ENCODE measurements around the gene ERI3. TPM values are rescaled to one million over a fixed set of nuclear protein-coding genes. Genes with fewer than 3 reads are reported as not detected.
A peak's percentile ranks its signal among the peaks of the same experiment; 100 is the strongest.

ERI3 gene
- total and polyA plus RNA-seq, 2 of the 13 experiments (the other 11 are each of a cell fraction or from before 2014, with no cell fraction given): 35.6 to 35.9 TPM

- TF ChIP-seq THRA (CRISPR knock-in tag; IDR thresholded peaks at IDR 0.05; ENCODE audit: borderline replicate concordance) (peak; percentile 81; the same call in 1 of the 2 replicates), TOPORS (CRISPR knock-in tag; IDR thresholded peaks at IDR 0.05) (no peak), SIN3B (IDR thresholded peaks at IDR 0.05; ENCODE audit: low read length) (peak; percentile 86), FOXK2 (IDR thresholded peaks at IDR 0.05) (no peak), SOX5 (CRISPR knock-in tag; IDR thresholded peaks at IDR 0.05; ENCODE audit: borderline replicate concordance) (no peak), ZNF891 (CRISPR knock-in tag; IDR thresholded peaks at IDR 0.05) (peak; percentile 94), EHMT2 (IDR thresholded peaks at IDR 0.05; ENCODE audit: borderline replicate concordance, low read depth, low read length) (peak; percentile 87; the same call in 1 of the 2 replicates), ZNF850 (CRISPR knock-in tag; conservative IDR thresholded peaks at IDR 0.05) (no peak), PHF8 (CRISPR knock-in tag; IDR thresholded peaks at IDR 0.05) (peak; percentile 72), E2F5 (CRISPR knock-in tag; conservative IDR thresholded peaks at IDR 0.05) (peak; percentile 63), ZBTB37 (CRISPR knock-in tag; IDR thresholded peaks at IDR 0.05) (0 out of 2 replicates have a peak, but pooled peaks have one; percentile 37), GFI1 (CRISPR knock-in tag; IDR thresholded peaks at IDR 0.05; ENCODE audit: borderline replicate concordance) (peak; percentile 62; the same call in 1 of the 2 replicates), NR1H2 (CRISPR knock-in tag; IDR thresholded peaks at IDR 0.05; ENCODE audit: borderline replicate concordance, low read depth) (0 out of 2 replicates have a peak, but pooled peaks have one; percentile 51), ZBTB10 (CRISPR knock-in tag; IDR thresholded peaks at IDR 0.05; ENCODE audit: borderline replicate concordance) (peak; percentile 64; the same call in 1 of the 2 replicates), TBX3 (IDR thresholded peaks at IDR 0.05; ENCODE audit: borderline replicate concordance) (no peak), MEIS2 (CRISPR knock-in tag; IDR thresholded peaks at IDR 0.05) (peak; percentile 87; the same call in 1 of the 2 replicates), ZNF644 (CRISPR knock-in tag; IDR thresholded peaks at IDR 0.05; ENCODE audit: low read depth) (0 out of 2 replicates have a peak, but pooled peaks have one; percentile 15), GATA4 (IDR thresholded peaks at IDR 0.05; ENCODE audit: borderline replicate concordance, low read depth) (peak; percentile 63; the same call in 1 of the 2 replicates), HNRNPLL (IDR thresholded peaks at IDR 0.05; ENCODE audit: low read depth, low read length, poor library complexity, severe bottlenecking) (peak; percentile 76), CC2D1A (CRISPR knock-in tag; IDR thresholded peaks at IDR 0.05) (no peak), RBAK (CRISPR knock-in tag; IDR thresholded peaks at IDR 0.05) (no peak)
Observed at GRCh38 chr1:44213222-44214112, 141.6 kb downstream of the ERI3 start, which contains the start of gene DMAP1 (continued).
